Fibroblast of mammary gland (primary cell): ENCODE measurements around the gene TACC3.

Experiments
- DNase-seq: peaks from one replicate; pipeline ENCODE4 v3.0.0-alpha.2; 2010; ENCODE audit warnings: low read depth
- H3K4me3 ChIP-seq: 2 replicates; pipeline ENCODE4 v1.5.1; 2011; ENCODE audit warnings: low read depth, mild to moderate bottlenecking, low read length, moderate library complexity; ENCODE audit not compliant: control insufficient read depth
- CTCF ChIP-seq: conservative IDR thresholded peaks from 2 replicates; pipeline ENCODE4 v1.5.1; 2011; ENCODE audit warnings: low read depth, low read length, inconsistent platforms; ENCODE audit not compliant: control insufficient read depth, insufficient read depth

The TACC3 gene

GRCh38 chr4:1705732-1706131, 15.6 kb upstream of the TACC3 start:
- DNase-seq = no peak
- no peak for TF ChIP-seq CTCF

GRCh38 chr4:1706358-1706757, 15.0 kb upstream of the TACC3 start:
- no peak overlapping the region for H3K4me3 ChIP-seq
- TF ChIP-seq CTCF = no peak
- DNase-seq = no peak

More at GRCh38 chr4:1705732-1706131, 15.6 kb upstream of the TACC3 start:
- H3K4me3 ChIP-seq = no peak overlapping the region

- no peak overlapping the region for H3K4me3 ChIP-seq
- no peak for DNase-seq
- no peak for TF ChIP-seq CTCF
Observed at GRCh38 chr4:1708581-1708980, 12.7 kb upstream of the TACC3 start.

GRCh38 chr4:1711055-1711570, 10.2 kb upstream of the TACC3 start:
- DNase-seq = peak; percentile 10
- H3K4me3 ChIP-seq = peak overlapping the region; percentile 90
- no peak for TF ChIP-seq CTCF

- DNase-seq = peak; percentile 59
- TF ChIP-seq CTCF = no peak
- H3K4me3 ChIP-seq = peak overlapping the region; percentile 90
Observed at GRCh38 chr4:1711571-1712215, 9.6 kb upstream of the TACC3 start.

- peak within 1 kb of the TSS; percentile 90 for H3K4me3 ChIP-seq
- peak; percentile 86 for DNase-seq
- TF ChIP-seq CTCF = no peak
Observed at GRCh38 chr4:1712216-1713002, 8.9 kb upstream of the TACC3 start, which contains the start of gene SLBP. TSS of gene SLBP (minus strand) at chr4:1712319. CDS start at chr4:1712188, 131 bp downstream.
